OCI-LY1 (cell line): ENCODE measurements around the gene PCBP3.

Experiments used
- H2AFZ ChIP-seq: fragments of 200-600 bp; sonication (generic), shearing (Covaris generic); 2 replicates; pipeline ENCODE4 v1.6.0; 2014; ENCODE audit warnings: antibody characterized with exemption, mild to moderate bottlenecking, low read length
- H3F3A ChIP-seq: fragments of 200-600 bp; sonication (generic), shearing (Covaris generic); 2 replicates; pipeline ENCODE4 v1.6.0; 2014; ENCODE audit warnings: mild to moderate bottlenecking, antibody characterized with exemption, low read length, moderate library complexity; ENCODE audit not compliant: insufficient read depth
- H3K27ac ChIP-seq: fragments of 200-600 bp; sonication (generic); 2 replicates; pipeline ENCODE4 v1.5.1; 2014; ENCODE audit warnings: low read length, mixed run types, mild to moderate bottlenecking, low read depth; ENCODE audit not compliant: poor library complexity, severe bottlenecking
- H3K27me3 ChIP-seq: fragments of 200-600 bp; sonication (generic); 2 replicates; pipeline ENCODE4 v1.6.0; 2014; ENCODE audit warnings: antibody characterized with exemption, mild to moderate bottlenecking, low read length, moderate library complexity; ENCODE audit not compliant: insufficient read depth
- H3K36me3 ChIP-seq: fragments of 200-600 bp; sonication (generic); 2 replicates; pipeline ENCODE4 v1.6.1; 2014; ENCODE audit warnings: mild to moderate bottlenecking, antibody characterized with exemption, low read length, moderate library complexity, mixed read lengths; ENCODE audit not compliant: insufficient read depth
- H3K4me1 ChIP-seq: fragments of 200-600 bp; sonication (generic); 2 replicates; pipeline ENCODE4 v1.5.1; 2014; ENCODE audit warnings: mild to moderate bottlenecking, low read length, moderate library complexity; ENCODE audit not compliant: insufficient read depth, severe bottlenecking
- H3K4me2 ChIP-seq: fragments of 200-600 bp; sonication (generic), shearing (Covaris generic); 2 replicates; pipeline ENCODE4 v1.6.1; 2014; ENCODE audit warnings: low read length
- H3K4me3 ChIP-seq: fragments of 200-600 bp; sonication (generic); 2 replicates; pipeline ENCODE4 v1.5.1; 2014; ENCODE audit warnings: low read length, low read depth, mild to moderate bottlenecking, mixed read lengths; ENCODE audit not compliant: poor library complexity, severe bottlenecking
- H3K79me2 ChIP-seq: fragments of 200-600 bp; shearing (Covaris generic); 2 replicates; pipeline ENCODE4 v1.6.1; 2016; ENCODE audit warnings: mixed run types, low read length, mixed read lengths; ENCODE audit not compliant: insufficient read depth
- H3K9ac ChIP-seq: fragments of 200-600 bp; sonication (generic), shearing (Covaris generic); 2 replicates; pipeline ENCODE4 v1.6.1; 2014; ENCODE audit warnings: mild to moderate bottlenecking, low read length, mixed read lengths
- H3K9me2 ChIP-seq: fragments of 200-600 bp; sonication (generic), shearing (Covaris generic); 2 replicates; pipeline ENCODE4 v1.6.1; 2014; ENCODE audit warnings: low read depth, mild to moderate bottlenecking, low read length, mixed read lengths
- H3K9me3 ChIP-seq: fragments of 200-600 bp; shearing (Covaris generic); 2 replicates; pipeline ENCODE4 v1.6.1; 2014; ENCODE audit warnings: low read length, mixed read lengths
- H4K20me1 ChIP-seq: fragments of 200-600 bp; sonication (generic), shearing (Covaris generic); 2 replicates; pipeline ENCODE4 v1.6.0; 2016; ENCODE audit warnings: mild to moderate bottlenecking, low read length; ENCODE audit not compliant: insufficient read depth
- CTCF ChIP-seq: fragments of 200-600 bp; sonication (generic), shearing (Covaris generic); IDR thresholded peaks from 2 replicates; pipeline ENCODE4 v1.5.1; 2017; ENCODE audit warnings: mild to moderate bottlenecking, antibody characterized with exemption, low read length, moderate library complexity, mixed read lengths
- EZH2 ChIP-seq: fragments of 200-600 bp; sonication (generic), shearing (Covaris generic); IDR thresholded peaks from 2 replicates; pipeline ENCODE4 v1.8.0; 2017; ENCODE audit warnings: borderline replicate concordance, mixed run types, mild to moderate bottlenecking, antibody characterized with exemption, low read length, moderate library complexity, mixed read lengths

The PCBP3 gene

DNA sequence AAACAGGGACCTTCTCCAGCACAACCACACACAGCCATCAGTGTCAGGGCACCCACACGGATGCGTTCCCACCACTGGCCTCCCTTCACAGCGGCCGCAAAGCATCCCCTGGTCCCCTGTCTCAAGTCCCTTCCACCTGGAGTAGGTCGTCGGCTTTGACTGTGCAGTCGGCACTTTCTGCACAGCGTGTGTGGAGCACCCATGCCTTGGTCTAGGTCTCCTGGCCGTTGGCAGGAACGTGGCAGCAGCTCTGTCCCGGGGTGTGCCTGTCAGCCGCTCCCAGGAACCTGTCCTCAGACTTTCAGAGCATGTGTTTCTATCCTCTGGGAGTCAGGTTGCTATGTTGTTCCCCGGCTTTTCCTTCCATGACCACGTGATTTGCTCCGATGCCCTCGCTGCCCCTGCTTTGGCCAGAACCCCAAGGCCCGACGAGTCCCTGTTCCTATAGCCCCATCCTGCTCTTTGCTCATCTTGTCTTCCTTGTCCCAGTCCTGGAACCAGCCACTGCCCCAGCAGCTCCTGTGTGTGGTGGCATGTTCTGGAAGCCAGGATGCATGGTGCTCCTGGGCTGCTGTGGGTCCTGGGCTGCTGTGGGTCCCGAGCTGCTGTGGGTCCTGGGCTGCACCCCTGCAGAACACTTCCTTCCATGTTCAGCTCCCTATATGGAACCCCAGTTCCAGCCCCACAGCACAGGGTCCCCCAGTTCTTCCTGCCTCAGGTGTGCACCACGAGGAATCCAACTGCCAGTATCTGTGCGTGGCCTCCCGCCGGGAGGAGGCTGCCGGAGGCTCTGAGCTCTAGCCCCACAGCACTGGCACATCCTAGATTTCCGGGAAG, 253.9 kb downstream of the PCBP3 start:
- H3K36me3 ChIP-seq: no peaks in the 10 kb centered on the region
- H3K9ac ChIP-seq: no peak overlapping the region
- no peaks in the 10 kb centered on the region for H3K27me3 ChIP-seq
- no peaks in the 10 kb centered on the region for H3K9me3 ChIP-seq
- no peaks in the 10 kb centered on the region for H4K20me1 ChIP-seq
- no peaks in the 10 kb centered on the region for H3K79me2 ChIP-seq
- H2AFZ ChIP-seq: no peak overlapping the region
- no peaks in the 10 kb centered on the region for H3K4me1 ChIP-seq
- H3K4me3 ChIP-seq: no peak overlapping the region
- no peaks in the 10 kb centered on the region for H3F3A ChIP-seq
- no peak overlapping the region for H3K27ac ChIP-seq
- no peak overlapping the region for H3K4me2 ChIP-seq
- TF ChIP-seq CTCF: no peak
- no peak for TF ChIP-seq EZH2
- H3K9me2 ChIP-seq: no peaks in the 10 kb centered on the region

GRCh38 chr21:45898028-45898350, 254.5 kb downstream of the PCBP3 start:
- no peak overlapping the region for H3K27ac ChIP-seq
- H3K9ac ChIP-seq: no peak overlapping the region
- H4K20me1 ChIP-seq: no peaks in the 10 kb centered on the region
- no peaks in the 10 kb centered on the region for H3K79me2 ChIP-seq
- H3K9me3 ChIP-seq: no peaks in the 10 kb centered on the region
- H3K4me1 ChIP-seq: no peaks in the 10 kb centered on the region
- TF ChIP-seq CTCF (no peak), EZH2 (no peak)
- no peaks in the 10 kb centered on the region for H3F3A ChIP-seq
- H3K9me2 ChIP-seq: no peaks in the 10 kb centered on the region
- no peaks in the 10 kb centered on the region for H3K27me3 ChIP-seq
- no peak overlapping the region for H3K4me2 ChIP-seq
- no peak overlapping the region for H2AFZ ChIP-seq
- no peak overlapping the region for H3K4me3 ChIP-seq
- H3K36me3 ChIP-seq: no peaks in the 10 kb centered on the region

DNA sequence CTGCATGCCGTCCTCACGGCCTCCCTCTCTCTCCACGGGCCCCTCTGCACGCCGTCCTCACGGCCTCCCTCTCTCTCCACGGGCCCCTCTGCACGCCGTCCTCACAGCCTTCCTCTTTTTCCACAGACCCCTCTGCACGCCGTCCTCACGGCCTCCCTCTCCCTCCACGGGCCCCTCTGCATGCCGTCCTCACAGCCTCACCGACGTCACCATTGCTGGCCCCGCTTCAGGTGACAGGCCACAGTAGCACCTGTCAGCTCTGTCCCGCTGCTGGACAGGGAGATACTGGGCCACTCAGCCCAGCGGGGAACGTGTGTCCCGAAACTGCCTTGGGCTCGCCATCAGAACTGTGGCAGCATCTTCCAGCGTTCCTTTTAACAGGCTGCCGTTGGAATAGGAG, 255.3 kb downstream of the PCBP3 start:
- no peak overlapping the region for H3K9ac ChIP-seq
- H3K4me1 ChIP-seq: no peaks in the 10 kb centered on the region
- no peaks in the 10 kb centered on the region for H3K27me3 ChIP-seq
- no peaks in the 10 kb centered on the region for H3F3A ChIP-seq
- H3K9me2 ChIP-seq: no peaks in the 10 kb centered on the region
- no peaks in the 10 kb centered on the region for H3K79me2 ChIP-seq
- H2AFZ ChIP-seq: no peak overlapping the region
- TF ChIP-seq EZH2: no peak
- H3K4me3 ChIP-seq: no peak overlapping the region
- H3K27ac ChIP-seq: no peak overlapping the region
- H4K20me1 ChIP-seq: no peaks in the 10 kb centered on the region
- no peaks in the 10 kb centered on the region for H3K36me3 ChIP-seq
- H3K4me2 ChIP-seq: no peak overlapping the region
- no peaks in the 10 kb centered on the region for H3K9me3 ChIP-seq
